GM12801 (cell line): ENCODE results near the gene STRIT1.

Source experiments
- CTCF ChIP-seq: IDR thresholded peaks from one replicate; pipeline ENCODE4 v1.5.1; 2011; ENCODE audit warnings: control low read depth; ENCODE audit not compliant: insufficient read length; ENCODE audit errors: extremely low read depth

The STRIT1 gene

GRCh38 chr3:155323063-155323666 lies 29.7 kb upstream of the STRIT1 start:
- no peak for TF ChIP-seq CTCF

- no peak for TF ChIP-seq CTCF
Observed at GRCh38 chr3:155321418-155321817, 27.9 kb upstream of the STRIT1 start.

GRCh38 chr3:155320934-155321333 lies 27.5 kb upstream of the STRIT1 start:
- no peak for TF ChIP-seq CTCF

- TF ChIP-seq CTCF = no peak
Observed at GRCh38 chr3:155318740-155319139, 25.3 kb upstream of the STRIT1 start.

- TF ChIP-seq CTCF = no peak
Observed at GRCh38 chr3:155317211-155317610, 23.7 kb upstream of the STRIT1 start.

GRCh38 chr3:155316426-155316825 lies 22.9 kb upstream of the STRIT1 start:
- no peak for TF ChIP-seq CTCF

- no peak for TF ChIP-seq CTCF
Observed at GRCh38 chr3:155313916-155314315, 20.4 kb upstream of the STRIT1 start.
